ENCODE results near the gene CFC1B. TPM values are rescaled to one million over a fixed set of nuclear protein-coding genes. Genes with fewer than 3 reads are reported as not detected.

CFC1B gene
- total RNA-seq, result not detected in 2 replicates

GRCh38 chr2:130520992-130521391 is at the start of gene CFC1B:
Gene CFC1B, plus strand, starts transcription at chr2:130521222. Its CDS starts 263 bp downstream, at chr2:130521485.

DNA sequence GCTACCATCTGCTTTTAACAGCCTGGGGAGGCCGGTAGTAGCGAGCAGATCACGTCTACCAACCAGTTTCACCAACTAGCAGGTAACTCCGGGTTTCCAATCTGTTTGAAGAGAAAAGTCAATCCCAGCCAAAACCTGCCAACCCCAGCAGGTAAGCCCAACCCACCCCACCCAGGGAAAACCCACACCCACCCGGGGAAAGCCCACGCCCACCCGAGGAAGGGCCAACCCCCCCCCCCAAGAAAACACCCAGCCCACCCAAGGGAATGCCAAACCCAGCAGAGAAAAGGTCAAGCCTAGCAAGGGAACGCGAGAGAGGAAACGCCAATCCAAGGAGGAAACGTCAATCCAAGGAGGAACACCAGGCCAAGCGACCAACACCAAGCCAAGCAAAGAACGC is 11.8 kb upstream of the CFC1B start, which contains the start of gene POTEI:
POTEI (minus strand) TSS at position 101 of the 400 bp plus-strand sequence; CDS start at position 8, 93 bp downstream.

Small RNAs within 50 kb of the gene (small RNA-seq; reads per million reads assigned to genes)
- gene RF00017 (ENCODE audit: low replicate concordance) (not detected), gene RNU6-473P (ENCODE audit: low replicate concordance) (not detected)

Other genes starting within 250 kb of the CFC1B start
- gene IMP4, start 178.3 kb upstream of the CFC1B start, total RNA-seq, result 108 and 121 TPM in 2 replicates
- gene PTPN18, start 165.2 kb upstream of the CFC1B start, total RNA-seq, result 19.3 and 23.2 TPM in 2 replicates
- not detected in 2 replicates for gene POTEI, start 11.9 kb upstream of the CFC1B start, total RNA-seq
- gene CFC1, start 78.4 kb downstream of the CFC1B start, total RNA-seq, result not detected in 2 replicates
- not detected in 2 replicates for gene POTEJ, start 90.2 kb downstream of the CFC1B start, total RNA-seq
- not detected in 2 replicates for gene GPR148, start 207.8 kb downstream of the CFC1B start, total RNA-seq
- gene AMER3, start 234.3 kb downstream of the CFC1B start, total RNA-seq, result not detected in 2 replicates

All from placental pericyte (primary cell).